ENCODE measurements around the gene PDCD10. TPM values are rescaled to one million over a fixed set of nuclear protein-coding genes. Genes with fewer than 3 reads are reported as not detected.

The PDCD10 gene
- total and polyA plus RNA-seq, 9 donors: 27.0 to 51.7 (median 35.1) TPM

- intact Hi-C loops (cut with DNase I): no loop called here
Observed at GRCh38 chr3:167761302-167761701, 26.6 kb upstream of the PDCD10 start.

GRCh38 chr3:167754049-167754448 is 19.4 kb upstream of the PDCD10 start:
- no peak for DNase-seq
- intact Hi-C loops (cut with DNase I): no loop called here
- Histone ChIP-seq H3K4me1 (ENCODE audit: insufficient read depth) (no peaks in the 10 kb centered on the region), H3K36me3 (no peaks in the 10 kb centered on the region), H3K4me3 (no peak overlapping the region), H3K9me3 (no peaks in the 10 kb centered on the region), H3K27me3 (no peaks in the 10 kb centered on the region), H3K27ac (no peak overlapping the region)
- TF ChIP-seq EP300 (IDR thresholded peaks at IDR 0.05): no peak
- TF ChIP-seq POLR2A (IDR thresholded peaks at IDR 0.05): no peak
- TF ChIP-seq CTCF (IDR thresholded peaks at IDR 0.05): no peak

More at GRCh38 chr3:167761302-167761701, 26.6 kb upstream of the PDCD10 start:
- no peak overlapping the region for H3K4me3 ChIP-seq
- TF ChIP-seq EP300 (IDR thresholded peaks at IDR 0.05) (no peak), POLR2A (IDR thresholded peaks at IDR 0.05) (no peak), CTCF (IDR thresholded peaks at IDR 0.05) (no peak)
- WGBS, 3 donors: 67 to 89% (median 83%) methylated on average over 1 of the region's 1 CpG
- no peaks in the 10 kb centered on the region for H3K27me3 ChIP-seq
- no peaks in the 10 kb centered on the region for H3K9me3 ChIP-seq
- H3K36me3 ChIP-seq: no peaks in the 10 kb centered on the region
- no peak overlapping the region for H3K27ac ChIP-seq
- DNase-seq: no peak
- no peaks in the 10 kb centered on the region for H3K4me1 ChIP-seq (ENCODE audit: insufficient read depth)

GRCh38 chr3:167750272-167750971 is 15.7 kb upstream of the PDCD10 start:
- Histone ChIP-seq H3K27ac (no peak overlapping the region), H3K4me3 (no peak overlapping the region), H3K4me1 (ENCODE audit: insufficient read depth) (no peaks in the 10 kb centered on the region), H3K9me3 (no peaks in the 10 kb centered on the region), H3K27me3 (no peaks in the 10 kb centered on the region), H3K36me3 (no peaks in the 10 kb centered on the region)
- 54 to 73% (median 69%) methylated on average over 3 of the region's 3 CpGs for WGBS, 3 donors
- intact Hi-C loops (cut with DNase I): no loop called here
- no peak for DNase-seq
- no peak for TF ChIP-seq EP300 (IDR thresholded peaks at IDR 0.05)
- no peak for TF ChIP-seq CTCF (IDR thresholded peaks at IDR 0.05)
- no peak for TF ChIP-seq POLR2A (IDR thresholded peaks at IDR 0.05)

- H3K27me3 ChIP-seq: no peaks in the 10 kb centered on the region
- 80 to 91% (median 87%) methylated on average over 2 of the region's 2 CpGs for WGBS, 3 donors
Observed at GRCh38 chr3:167749728-167750127, 15.0 kb upstream of the PDCD10 start.

More at GRCh38 chr3:167749728-167750127, 15.0 kb upstream of the PDCD10 start:
- no peak overlapping the region for H3K27ac ChIP-seq
- TF ChIP-seq CTCF (IDR thresholded peaks at IDR 0.05): no peak
- no peak for TF ChIP-seq POLR2A (IDR thresholded peaks at IDR 0.05)
- no peak for TF ChIP-seq EP300 (IDR thresholded peaks at IDR 0.05)
- DNase-seq: no peak
- H3K4me3 ChIP-seq: no peak overlapping the region
- no peaks in the 10 kb centered on the region for H3K9me3 ChIP-seq
- intact Hi-C loops (cut with DNase I): no loop called here
- H3K4me1 ChIP-seq (ENCODE audit: insufficient read depth): no peaks in the 10 kb centered on the region
- no peaks in the 10 kb centered on the region for H3K36me3 ChIP-seq

Measured in ovary (tissue), 9 donors.